GM21717 (cell line): ENCODE results near the gene KIFAP3.
"Not testable (repeated sequence)": the region's sequence is repeated elsewhere in the genome, so short reads cannot be mapped to it uniquely, and the experiment has no call there.

Experiments used
- ATAC-seq: cut with Tn5 transposase; IDR thresholded peaks from one replicate; pipeline ENCODE4 v1.9.1; 2021; ENCODE audit warnings: mild to moderate bottlenecking, moderate library complexity; ENCODE audit not compliant: unreplicated experiment

Gene KIFAP3

GRCh38 chr1:170074250-170075157 lies at the start of gene KIFAP3:
TSS of gene KIFAP3 (minus strand) at chr1:170074695. CDS start at chr1:170074467, 228 bp downstream.
- ATAC-seq = peak; percentile 98

DNA sequence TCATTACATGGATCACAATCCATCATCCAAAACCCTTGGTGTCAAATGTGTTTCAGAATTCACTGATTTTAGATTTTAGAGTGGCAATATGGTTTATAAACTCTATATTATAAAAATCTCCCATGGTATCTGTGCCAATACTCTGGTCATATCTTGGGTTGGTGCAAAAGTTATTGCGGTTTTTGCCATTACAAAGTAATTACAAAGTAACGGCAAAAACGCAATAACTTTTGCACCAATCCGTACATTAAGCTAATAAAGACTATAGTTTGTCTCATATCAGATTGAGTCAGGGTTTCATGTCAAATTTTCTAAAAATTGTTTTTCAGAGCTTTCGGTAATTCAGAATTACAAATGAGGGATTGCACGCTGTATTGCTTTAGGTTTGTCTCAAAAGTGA lies 47.9 kb upstream of the KIFAP3 start:
- ATAC-seq = no peak

- no peak for ATAC-seq
Measured at GRCh38 chr1:170114906-170115305, 40.4 kb upstream of the KIFAP3 start.

- ATAC-seq = not testable (repeated sequence)
Measured at GRCh38 chr1:170113140-170113539, 38.6 kb upstream of the KIFAP3 start.

DNA sequence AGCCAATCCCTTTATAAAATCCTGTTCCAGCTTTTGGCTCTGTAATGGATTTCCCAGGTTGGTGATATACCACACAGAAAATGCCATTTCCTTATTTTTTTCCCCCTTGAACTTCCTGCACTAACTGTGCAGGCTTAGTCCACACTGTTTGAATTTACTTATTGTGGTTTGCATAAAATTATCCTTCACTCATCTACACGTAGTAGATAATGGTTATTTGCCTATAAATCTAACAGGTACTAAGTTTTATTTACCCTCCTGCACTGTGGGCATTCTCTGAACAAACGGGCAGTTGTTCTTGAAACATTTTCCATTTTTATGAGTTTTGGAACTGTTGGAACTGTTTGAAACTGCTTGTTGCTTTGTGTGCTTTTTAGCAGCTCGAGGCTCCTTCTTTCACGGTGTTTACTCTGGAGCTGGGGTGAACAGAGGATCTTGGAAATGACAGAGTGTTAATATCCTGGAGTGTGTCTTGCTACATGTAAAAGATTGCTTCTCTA lies 23.0 kb upstream of the KIFAP3 start:
- no peak for ATAC-seq

DNA sequence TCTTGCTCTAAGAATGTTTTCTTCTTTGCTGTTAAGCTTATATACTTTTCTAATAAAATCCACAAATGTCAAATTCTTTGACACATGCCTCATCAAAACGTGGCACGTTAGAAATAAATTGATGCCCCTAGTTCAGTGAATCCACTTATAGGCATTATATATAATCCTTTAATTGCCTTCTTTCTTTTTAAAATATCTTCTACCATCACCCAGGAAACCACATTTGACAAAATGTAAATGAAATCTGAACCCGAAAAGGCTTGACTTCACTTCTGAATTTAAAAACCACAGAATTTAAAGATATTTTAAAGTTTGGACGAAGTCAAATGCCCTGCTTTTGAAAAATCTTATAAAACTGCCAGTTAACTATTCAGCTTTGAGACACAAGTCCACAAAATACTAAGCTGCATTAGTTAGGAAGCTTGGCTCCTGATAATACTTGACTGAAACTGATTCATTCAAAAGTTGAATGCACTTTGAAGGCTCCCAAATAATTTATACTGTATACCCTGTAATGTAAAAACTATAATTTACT lies 22.4 kb upstream of the KIFAP3 start:
- no peak for ATAC-seq

- ATAC-seq = no peak
Measured at GRCh38 chr1:170095976-170096748, 21.7 kb upstream of the KIFAP3 start.

- not testable (repeated sequence) for ATAC-seq
Measured at GRCh38 chr1:170094697-170095616, 20.5 kb upstream of the KIFAP3 start.

- no peak for ATAC-seq
Measured at GRCh38 chr1:170086399-170087032, 12.0 kb upstream of the KIFAP3 start.

DNA sequence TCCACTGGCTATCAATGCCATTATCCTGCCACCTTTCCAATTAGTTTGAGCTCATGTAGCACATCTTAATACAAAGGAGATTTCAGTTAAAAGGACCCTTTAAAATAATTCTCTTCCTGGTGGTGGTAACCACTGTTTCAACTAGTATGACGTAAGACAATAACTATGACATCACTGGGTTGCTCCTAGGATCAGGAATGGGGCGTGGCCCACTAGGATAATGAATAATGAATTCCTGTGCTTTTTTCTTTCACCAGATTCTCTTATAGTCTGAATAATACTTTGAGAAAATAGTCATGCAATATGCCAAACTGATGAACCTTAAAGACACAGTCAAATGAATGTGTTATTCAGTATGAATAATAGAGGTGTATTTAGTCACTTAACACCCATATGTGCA lies 10.6 kb upstream of the KIFAP3 start:
- no peak for ATAC-seq

DNA sequence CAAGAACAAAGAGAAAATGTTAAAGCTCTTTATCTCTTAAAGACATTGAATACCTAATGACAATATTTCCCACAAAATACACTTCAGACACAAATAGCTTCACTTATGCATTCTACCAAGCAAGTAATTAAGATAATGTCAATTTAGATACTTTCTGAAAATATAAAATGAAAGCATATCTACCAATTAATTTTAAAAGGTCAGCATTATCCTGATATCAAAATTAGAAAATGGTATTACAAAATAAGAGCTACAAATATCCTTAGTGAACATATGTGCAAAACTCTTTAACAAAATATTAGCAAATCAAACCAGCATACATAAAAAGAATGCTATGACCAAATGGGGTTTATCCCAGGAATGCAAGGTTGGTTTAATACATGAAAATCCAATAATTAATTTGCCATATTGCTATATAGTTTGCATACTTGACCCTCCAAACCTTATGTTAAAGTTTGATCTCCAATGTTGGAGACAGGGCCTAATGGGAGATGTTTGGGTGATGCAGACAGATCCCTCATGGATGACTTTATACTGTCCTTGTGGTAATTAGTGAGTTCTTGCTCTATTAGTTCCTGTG lies 4.2 kb upstream of the KIFAP3 start:
- no peak for ATAC-seq

DNA sequence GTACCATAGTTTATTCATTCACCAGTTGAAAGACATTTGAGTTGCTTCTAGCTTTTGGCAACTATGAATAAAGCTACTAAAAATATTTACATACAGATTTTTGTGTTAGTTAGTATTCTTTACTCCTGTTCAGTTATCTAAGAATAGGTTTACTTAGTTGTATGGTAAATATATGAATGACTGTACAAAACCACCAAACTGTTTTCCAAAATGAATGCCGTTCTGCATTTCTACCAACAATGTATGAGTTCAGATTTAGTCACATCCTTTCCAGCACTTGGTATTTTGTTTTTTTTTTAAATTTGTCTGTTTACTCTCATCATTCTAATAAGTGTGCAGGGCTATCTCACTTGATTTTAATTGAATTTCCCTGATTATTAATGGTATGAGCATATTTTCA lies 3.4 kb upstream of the KIFAP3 start:
- no peak for ATAC-seq

DNA sequence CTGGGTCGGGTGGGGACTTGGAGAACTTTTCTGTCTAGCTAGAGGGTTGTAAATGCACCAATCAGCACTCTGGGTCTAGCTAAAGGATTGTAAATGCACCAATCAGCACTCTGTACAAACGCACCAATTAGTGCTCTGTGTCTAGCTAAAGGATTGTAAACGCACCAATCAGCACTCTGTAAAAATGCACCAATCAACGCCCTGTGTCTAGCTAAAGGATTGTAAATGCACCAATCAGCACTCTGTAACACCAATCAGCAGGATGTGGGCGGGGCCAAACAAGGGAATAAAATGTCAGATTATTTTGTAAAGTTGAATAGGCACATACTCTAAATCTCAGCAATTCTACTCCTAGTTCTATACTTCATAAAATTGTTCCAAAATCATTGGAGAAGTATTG lies 2.5 kb upstream of the KIFAP3 start:
- ATAC-seq = not testable (repeated sequence)

DNA sequence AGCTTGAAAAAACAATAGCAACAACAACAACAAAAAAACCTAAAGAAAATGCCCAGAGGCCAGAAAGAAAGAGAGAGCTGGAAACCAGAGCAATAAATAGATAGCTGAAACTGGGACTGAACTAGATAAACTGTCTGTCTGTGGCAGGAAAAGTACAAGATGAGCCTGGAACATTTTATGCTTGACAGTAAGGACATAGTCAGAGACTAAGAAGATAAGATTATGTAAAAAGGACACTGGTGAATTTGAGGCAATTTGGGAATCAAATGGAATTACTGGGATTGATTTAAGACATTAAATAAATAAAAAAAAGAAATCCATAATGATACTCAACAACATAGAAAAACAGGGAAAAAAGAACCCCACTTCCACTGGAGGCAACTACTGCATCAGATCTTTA lies 1.7 kb upstream of the KIFAP3 start:
- no peak for ATAC-seq

DNA sequence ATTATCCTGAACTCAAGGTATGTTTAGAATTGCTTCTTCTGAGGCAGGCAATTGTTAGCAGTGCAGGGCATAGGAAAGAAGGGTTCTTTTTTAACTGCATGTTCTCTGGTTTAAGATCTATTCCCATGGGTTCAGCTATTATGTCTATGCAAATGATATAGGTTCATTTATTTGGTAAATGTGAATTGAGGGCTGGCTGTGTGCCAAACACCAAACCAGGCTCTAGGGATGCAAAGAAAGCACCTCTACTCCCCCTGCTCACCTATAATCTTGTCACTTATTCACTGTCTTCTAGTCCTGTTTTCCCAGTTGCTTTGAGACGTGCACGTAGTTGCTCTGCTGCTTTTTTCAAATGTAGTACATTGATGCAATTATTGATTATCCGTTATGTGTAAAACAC lies 691 bp upstream of the KIFAP3 start:
- no peak for ATAC-seq

DNA sequence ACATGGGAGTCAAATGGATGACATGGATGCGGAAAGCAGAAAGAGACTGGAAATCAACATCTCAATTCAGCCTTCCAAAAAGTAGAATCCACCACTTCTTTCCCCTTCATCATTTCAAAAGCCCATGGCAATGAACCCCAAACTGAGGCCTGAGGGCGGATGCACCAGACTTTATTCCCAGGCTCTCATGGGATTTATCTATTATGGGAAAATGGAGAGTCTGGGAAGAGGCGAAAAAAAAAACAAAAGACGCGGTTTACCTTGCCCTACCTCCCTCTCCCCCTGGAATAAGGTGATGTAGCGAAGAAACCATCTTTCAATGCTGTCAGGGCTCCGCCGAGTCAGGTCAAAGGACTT lies 624 bp downstream of the KIFAP3 start:
- ATAC-seq = no peak

DNA sequence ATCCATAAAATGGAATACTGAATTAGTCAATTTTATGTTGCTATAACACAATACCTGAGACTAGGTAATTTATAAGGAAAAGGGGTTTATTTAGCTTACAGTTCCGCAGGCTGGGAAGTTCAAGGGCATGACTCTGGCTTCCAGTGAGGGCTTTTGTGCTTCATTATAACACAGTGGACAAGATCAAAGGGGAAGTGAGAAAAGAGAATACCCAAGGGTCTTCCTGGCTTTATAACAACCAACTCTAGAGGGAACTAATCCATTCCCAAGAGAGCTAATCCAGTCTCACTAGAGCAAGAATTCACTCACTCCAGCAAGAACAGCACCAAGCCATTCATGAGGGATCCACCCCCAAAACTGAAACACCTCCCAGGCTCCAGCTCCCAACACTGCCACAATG lies 3.1 kb downstream of the KIFAP3 start:
- no peak for ATAC-seq

- no peak for ATAC-seq
Measured at GRCh38 chr1:170068923-170069322, 5.6 kb downstream of the KIFAP3 start.

GRCh38 chr1:170067253-170067819 lies 7.2 kb downstream of the KIFAP3 start:
- ATAC-seq = peak; percentile 47
